HepG2 (cell line): ENCODE measurements around the gene GPR155. TPM values are rescaled to one million over a fixed set of nuclear protein-coding genes. Genes with fewer than 3 reads are reported as not detected.
A peak's percentile ranks its signal among the peaks of the same experiment; 100 is the strongest.

ENCODE experiments used
- ARNTL ChIP-seq: sonication (generic); formaldehyde crosslinking; IDR thresholded peaks from 2 replicates; pipeline ENCODE4 v1.4.0; 2020; ENCODE audit warnings: mild to moderate bottlenecking, missing genetic modification reagents
- ATF7-NPFF ChIP-seq: sonication (generic); formaldehyde crosslinking; IDR thresholded peaks from 2 replicates; pipeline ENCODE4 v1.8.1; 2023; ENCODE audit warnings: mild to moderate bottlenecking, low read depth, missing genetic modification reagents, moderate library complexity
- CENPT ChIP-seq: sonication (generic); formaldehyde crosslinking; IDR thresholded peaks from 2 replicates; pipeline ENCODE4 v1.8.0; 2022; ENCODE audit warnings: low read depth, mild to moderate bottlenecking, moderate library complexity, missing genetic modification reagents
- EP300 ChIP-seq, 3 experiments: sonication (generic) in 1 of 3; formaldehyde crosslinking in 1 of 3; IDR thresholded peaks; 2 replicates each; pipeline versions ENCODE4 v1.5.1 to v1.6.1; 2011 to 2020; ENCODE audit warnings: low read depth in 2 of 3, low read length in 2 of 3, borderline replicate concordance in 1 of 3, improper control_type of control experiment in 1 of 3, mild to moderate bottlenecking in 1 of 3, missing genetic modification reagents in 1 of 3, moderate library complexity in 1 of 3
- KIAA2018 ChIP-seq: sonication (generic); formaldehyde crosslinking; IDR thresholded peaks from 2 replicates; pipeline ENCODE4 v1.5.0; 2020; ENCODE audit warnings: mild to moderate bottlenecking, missing genetic modification reagents, borderline replicate concordance
- NFRKB ChIP-seq: fragments of 450-650 bp; IDR thresholded peaks from 2 replicates; pipeline ENCODE4 v1.6.1; 2017
- SIN3A ChIP-seq: IDR thresholded peaks from 2 replicates; pipeline ENCODE4 v1.6.1; 2011; ENCODE audit warnings: low read depth, mild to moderate bottlenecking, control low read depth, low read length, borderline replicate concordance
- SPEN ChIP-seq: sonication (generic); formaldehyde crosslinking; IDR thresholded peaks from 2 replicates; pipeline ENCODE4 v1.5.1; 2020; ENCODE audit warnings: low read depth, mild to moderate bottlenecking, missing genetic modification reagents
- TP53 ChIP-seq: sonication (generic); formaldehyde crosslinking; conservative IDR thresholded peaks from 2 replicates; pipeline ENCODE4 v1.4.0; 2020; ENCODE audit warnings: missing genetic modification reagents
- YEATS2 ChIP-seq: sonication (generic); formaldehyde crosslinking; IDR thresholded peaks from 2 replicates; pipeline ENCODE4 v1.4.0; 2020; ENCODE audit warnings: missing genetic modification reagents, borderline replicate concordance
- ZHX1 ChIP-seq: sonication (generic); formaldehyde crosslinking; IDR thresholded peaks from 2 replicates; pipeline ENCODE4 v1.8.1; 2022; ENCODE audit warnings: low read depth, mild to moderate bottlenecking, missing genetic modification reagents
- ZNF276 ChIP-seq: sonication (generic); formaldehyde crosslinking; IDR thresholded peaks from 2 replicates; pipeline ENCODE4 v1.4.0; 2020; ENCODE audit warnings: mild to moderate bottlenecking, low read depth, missing genetic modification reagents
- ZNF446 ChIP-seq: sonication (generic); formaldehyde crosslinking; IDR thresholded peaks from 2 replicates; pipeline ENCODE4 v1.5.0; 2020; ENCODE audit warnings: mild to moderate bottlenecking, missing genetic modification reagents
- ZNF784 ChIP-seq: sonication (generic); formaldehyde crosslinking; IDR thresholded peaks from 2 replicates; pipeline ENCODE4 v1.5.1; 2020; ENCODE audit warnings: missing genetic modification reagents, mild to moderate bottlenecking, borderline replicate concordance
- polyA plus RNA-seq, 8 experiments: library from polyadenylated mRNA; depleted of rRNA in 3 of 8; stranded (reverse) in 7 of 8; unstranded in 1 of 8; fragments of >200 nt; fragmentation: Illumina TruSeq in 4 of 8; extraction: Trizol in 4 of 8; gene quantifications; 2 replicates each; pipeline versions ENCODE4 v1.2.1 to v1.2.3, GENCODE V29; 2011 to 2016; ENCODE audit warnings: low read depth in 4 of 8, missing spikeins in 1 of 8, mixed read lengths in 1 of 8; ENCODE audit not compliant: insufficient read depth in 1 of 8
- total RNA-seq, 5 experiments: library from RNA; depleted of rRNA; stranded (reverse); fragments of >200 nt; fragmentation: Illumina TruSeq; extraction: Trizol; gene quantifications; 2 replicates each; pipeline ENCODE4 v1.2.3, GENCODE V29; 2016; ENCODE audit warnings: low read depth in 1 of 5

The GPR155 gene
- total and polyA plus RNA-seq, 2 of the 13 experiments (the other 11 are each of a cell fraction or from before 2014, with no cell fraction given) = 0.15 to 0.49 TPM

GRCh38 chr2:174487108-174487819 lies 435 bp upstream of the GPR155 start (continued):
- TF ChIP-seq KIAA2018 (CRISPR knock-in tag) (no peak), ZHX1 (CRISPR knock-in tag) (no peak), YEATS2 (CRISPR knock-in tag) (no peak), EP300 (IDR thresholded peaks at IDR 0.05; ENCODE audit: low read depth in 2 of 2, low read length in 2 of 2) (peak in 1 of 2 experiments; percentile 43; a peak in 1 of 4 replicates), EP300 (CRISPR knock-in tag; IDR thresholded peaks at IDR 0.05; ENCODE audit: borderline replicate concordance) (no peak), SIN3A (no peak), TP53 (CRISPR knock-in tag) (no peak), ZNF446 (CRISPR knock-in tag) (no peak), ZNF784 (CRISPR knock-in tag) (no peak), ZNF276 (no peak), SPEN (no peak), CENPT (no peak), ATF7-NPFF (CRISPR knock-in tag) (no peak), ARNTL (CRISPR knock-in tag) (no peak), NFRKB (no peak)
